HG03097 (cell line): ENCODE results near the gene DHRS1.
"Not testable (repeated sequence)": the region's sequence is repeated elsewhere in the genome, so short reads cannot be mapped to it uniquely, and the experiment has no call there.

Experiments used
- ATAC-seq: cut with Tn5 transposase; IDR thresholded peaks from one replicate; pipeline ENCODE4 v1.9.1; 2021; ENCODE audit not compliant: unreplicated experiment, low FRiP score

The DHRS1 gene

DNA sequence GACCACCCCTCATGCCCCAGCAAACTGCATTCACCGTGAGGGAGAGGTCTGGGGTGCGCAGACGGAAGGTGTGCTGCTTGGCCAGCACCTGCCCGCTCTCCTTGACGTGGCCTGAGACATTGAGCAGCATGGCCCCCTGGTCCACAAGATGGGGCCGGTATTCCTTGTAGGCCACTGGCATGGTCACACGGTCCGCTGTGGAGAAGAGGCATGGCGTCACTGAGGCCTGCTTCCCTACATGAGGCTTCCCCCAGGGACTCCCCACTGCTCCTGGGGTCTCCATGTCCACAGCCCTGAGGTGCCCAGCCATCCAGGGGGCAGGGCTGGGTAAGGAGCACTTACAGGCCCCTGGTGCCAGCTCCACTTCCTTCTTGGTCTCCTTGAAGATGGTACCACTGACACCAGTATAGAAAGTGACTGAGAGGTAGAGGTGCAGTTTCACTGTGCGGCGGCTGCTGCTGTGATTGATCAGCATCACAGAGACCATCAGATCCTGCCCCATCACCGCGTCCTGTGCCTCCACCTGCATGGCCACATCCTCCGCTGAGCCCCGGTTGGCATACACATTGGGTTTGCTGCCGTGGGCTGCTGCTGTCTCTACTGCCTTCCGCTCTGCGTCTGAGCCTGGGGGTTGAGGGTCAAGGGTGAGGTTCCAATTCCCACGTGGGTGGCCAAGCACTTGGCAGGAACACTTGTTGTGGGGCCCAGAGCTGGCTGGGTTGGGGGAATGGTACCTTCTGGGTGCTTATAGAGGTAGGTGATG, 44.8 kb downstream of the DHRS1 start:
- no peak for ATAC-seq

DNA sequence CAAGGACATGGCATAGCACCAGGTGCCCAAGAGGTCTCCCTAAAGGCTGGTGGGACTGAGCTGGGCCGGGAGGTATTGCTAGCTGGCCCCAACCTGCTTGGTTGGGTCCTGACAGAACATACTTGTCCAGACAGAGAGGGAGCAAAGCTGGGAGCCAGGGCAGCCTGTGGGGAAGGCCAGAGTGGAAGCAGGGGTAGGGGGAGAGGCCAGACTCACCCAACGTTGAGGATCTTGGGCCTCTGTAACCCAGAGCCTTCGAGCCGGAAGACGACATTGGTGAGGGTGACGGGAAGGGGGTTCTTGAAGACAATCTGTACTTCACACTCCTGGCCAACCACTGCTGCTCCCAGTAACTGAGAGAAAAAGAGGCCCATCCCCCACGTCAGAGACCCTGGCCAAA, 45.6 kb downstream of the DHRS1 start:
- ATAC-seq = no peak

DNA sequence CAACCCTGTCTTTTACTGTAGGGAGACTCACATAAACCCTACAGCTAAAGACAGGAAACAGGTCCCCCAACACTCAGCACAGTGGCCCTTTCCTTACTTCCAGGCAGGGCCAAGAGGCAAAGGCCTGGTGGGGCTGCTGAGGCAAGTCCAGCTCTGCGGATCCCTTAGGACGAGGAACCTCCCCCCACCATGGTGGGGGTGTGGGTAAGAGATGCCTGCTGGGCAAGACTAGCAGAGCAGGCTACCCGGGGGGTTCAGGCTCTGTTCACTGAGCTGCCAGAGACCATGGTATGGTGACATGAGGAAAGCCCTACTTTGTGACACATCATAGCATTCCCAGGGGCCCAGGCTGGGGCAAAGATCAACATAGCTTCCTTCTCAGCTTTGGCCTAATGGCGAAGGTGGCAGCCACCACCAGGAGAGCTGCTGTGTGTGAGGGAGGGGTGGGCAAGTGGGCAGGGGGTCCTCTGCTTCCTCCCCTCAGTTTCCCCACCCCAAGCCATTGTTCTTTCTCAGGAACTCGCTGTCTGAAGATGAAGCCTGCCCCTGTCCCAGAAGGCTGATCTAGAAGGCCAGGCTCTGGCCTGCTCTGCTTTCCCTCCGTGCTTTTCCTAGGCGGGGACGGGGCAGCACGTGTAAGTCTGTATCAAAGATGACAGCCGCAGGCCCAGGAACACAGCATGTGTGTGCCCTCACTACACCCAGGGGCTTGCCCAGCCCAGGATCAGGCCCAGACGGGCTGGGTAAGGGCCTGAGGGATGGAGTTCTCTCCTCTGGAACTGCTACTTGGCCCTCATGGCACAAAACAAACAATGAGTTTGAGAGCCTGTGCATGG, 47.1 kb downstream of the DHRS1 start:
- no peak for ATAC-seq

DNA sequence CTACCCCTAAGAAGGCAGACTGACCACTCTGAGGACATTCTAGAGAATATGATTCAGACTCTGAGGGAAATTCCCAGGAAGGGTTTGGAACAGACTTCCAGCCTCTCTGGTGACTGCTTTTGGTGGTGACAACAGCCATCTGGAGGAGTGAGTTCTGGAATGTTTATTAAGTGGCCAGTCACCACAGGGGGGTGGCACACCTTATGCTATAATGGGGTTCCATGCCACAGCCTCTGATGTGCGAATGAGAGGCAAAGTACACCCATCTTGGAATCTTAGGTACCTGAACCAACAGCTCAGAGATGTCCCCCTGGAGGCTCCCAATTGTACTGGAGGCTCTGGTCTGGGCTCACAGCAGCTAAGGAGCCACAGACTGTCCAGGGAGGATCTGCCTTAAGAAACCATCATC, 47.7 kb downstream of the DHRS1 start:
- ATAC-seq = no peak

DNA sequence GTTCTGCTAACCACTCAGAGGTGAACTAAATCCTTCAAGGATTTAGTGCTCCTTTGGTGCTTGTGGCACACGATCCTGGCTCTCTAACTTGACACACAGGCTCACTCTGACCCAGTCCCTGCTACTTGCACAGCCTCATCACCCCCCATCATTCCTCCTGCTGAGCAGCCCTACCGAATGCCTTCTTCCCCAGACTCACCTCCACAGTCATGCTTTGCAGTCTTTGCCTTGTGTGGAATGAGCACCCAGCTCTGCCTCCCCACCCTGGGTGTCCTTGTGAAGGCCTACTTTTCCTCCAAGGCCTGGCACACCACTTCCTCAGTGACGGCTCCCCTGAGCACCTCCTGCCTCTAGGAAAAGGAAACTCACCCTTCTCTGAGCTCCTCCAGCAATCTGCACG, 49.2 kb downstream of the DHRS1 start:
- no peak for ATAC-seq

DNA sequence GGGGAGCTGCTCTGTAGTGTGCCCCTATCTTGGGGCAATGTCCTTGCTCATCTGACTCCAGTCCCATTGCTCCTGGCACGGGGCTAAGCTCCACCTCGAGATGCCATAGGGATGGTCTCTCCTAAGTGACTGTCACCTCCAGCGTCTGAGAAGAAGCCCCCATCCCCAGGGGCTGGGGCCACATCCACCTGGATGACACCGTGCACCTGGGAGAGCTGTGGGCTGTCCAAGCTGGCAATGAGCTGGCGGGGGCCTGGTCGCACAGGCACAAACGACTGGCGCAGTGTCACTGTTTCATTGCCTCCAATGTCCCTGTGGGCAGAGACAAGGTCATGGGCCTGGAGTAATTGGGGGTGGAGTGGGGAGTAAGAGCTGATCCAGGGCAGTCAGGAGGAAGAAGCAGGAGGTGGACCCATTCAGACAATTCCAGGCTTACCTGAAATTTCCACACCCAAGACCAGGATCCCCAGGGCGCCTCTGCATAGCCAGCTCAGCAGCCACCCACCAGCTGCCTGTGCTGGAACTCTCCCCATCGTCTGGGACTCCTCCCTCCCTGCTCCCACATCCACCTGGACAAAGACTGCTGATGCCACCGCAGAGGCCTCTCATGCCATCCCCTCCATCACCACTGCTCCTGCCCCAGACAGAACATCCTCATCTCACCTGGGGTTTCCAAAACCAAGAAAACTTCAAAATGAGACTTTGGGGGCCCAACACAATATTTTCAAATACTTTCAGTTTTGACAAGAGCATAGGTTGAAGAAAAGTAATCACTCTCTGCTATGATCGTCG, 50.2 kb downstream of the DHRS1 start:
- no peak for ATAC-seq

DNA sequence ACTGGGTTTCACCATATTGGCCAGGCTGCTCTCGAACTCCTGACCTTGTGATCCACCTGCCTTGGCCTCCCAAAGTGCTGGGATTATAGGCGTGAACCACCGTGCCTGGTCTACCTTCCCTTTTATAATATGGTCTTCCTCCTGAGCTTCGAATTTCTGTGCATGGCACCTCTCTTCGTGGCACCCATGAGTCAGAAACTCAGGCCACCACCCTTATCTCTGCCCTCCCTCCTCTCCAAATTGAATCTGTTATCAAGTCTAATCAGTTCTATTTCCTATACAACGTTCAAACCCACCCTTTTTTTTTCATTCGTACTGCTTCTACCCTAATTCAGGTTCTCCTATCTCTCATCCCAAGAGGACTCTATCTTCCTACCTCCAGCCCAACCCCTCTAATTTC, 52.2 kb downstream of the DHRS1 start:
- ATAC-seq = no peak

DNA sequence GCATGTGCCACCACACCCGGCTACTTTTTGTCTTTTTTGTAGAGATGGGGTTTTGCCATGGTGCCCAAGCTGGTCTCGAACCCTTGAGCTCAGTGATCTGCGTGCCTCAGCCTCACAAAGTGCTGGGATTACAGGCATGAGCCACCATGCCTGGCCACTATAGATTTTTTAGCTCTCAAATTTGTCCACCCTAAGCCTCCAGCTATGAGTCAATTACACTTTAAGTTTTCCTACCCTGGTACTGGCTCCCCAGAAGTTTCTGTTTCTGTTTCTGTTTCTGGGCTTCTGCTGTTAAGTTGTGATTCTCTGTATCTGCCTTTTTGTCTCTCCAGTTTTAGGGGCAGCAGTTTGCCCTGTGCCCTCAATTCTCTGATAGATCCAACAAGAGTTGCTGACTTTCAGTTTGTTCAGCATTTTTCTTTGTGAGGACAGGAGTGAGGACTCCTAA, 52.8 kb downstream of the DHRS1 start:
- ATAC-seq = no peak

DNA sequence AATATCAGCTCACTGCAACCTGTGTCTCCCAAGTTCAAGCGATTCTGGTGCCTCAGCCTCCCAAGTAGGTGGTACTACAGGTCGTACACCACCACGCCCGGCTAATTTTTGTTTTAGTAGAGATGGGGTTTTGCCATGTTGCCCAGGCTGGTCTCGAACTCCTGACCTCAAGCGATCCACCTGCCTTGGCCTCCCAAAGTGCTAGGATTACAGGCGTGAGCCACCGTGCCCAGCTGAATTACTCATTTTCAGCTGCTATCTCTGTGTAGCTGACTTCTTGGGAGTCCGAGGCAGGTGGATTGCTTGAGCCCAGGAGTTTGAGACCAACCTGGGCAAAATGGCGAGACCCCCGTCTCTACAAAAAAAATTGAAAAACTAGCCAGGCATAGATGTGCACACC, 54.2 kb downstream of the DHRS1 start:
- not testable (repeated sequence) for ATAC-seq

DNA sequence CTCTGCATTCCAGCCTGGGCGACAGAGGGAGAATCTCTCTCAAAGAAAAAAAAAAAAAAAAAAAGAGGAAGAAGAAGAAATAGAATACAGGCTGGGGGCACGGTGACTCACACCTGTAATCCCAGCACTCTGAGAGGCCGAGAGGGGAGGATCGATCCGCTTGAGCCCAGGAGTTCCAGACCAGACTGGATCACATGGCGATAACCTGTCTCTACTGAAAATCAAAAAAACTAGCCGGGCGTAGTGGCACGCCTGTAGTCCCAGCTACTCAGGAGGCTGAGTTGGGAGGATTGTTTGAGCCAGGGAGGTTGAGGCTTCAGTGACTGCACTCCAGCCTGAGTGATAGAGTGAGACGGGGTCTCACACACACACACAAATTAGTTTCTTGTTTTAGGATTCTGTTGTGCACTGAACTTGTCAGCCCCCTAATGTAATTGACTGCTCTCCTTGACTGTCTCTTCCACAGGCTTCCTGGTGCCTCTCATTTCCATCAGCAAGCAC, 56.2 kb downstream of the DHRS1 start:
- ATAC-seq = no peak

DNA sequence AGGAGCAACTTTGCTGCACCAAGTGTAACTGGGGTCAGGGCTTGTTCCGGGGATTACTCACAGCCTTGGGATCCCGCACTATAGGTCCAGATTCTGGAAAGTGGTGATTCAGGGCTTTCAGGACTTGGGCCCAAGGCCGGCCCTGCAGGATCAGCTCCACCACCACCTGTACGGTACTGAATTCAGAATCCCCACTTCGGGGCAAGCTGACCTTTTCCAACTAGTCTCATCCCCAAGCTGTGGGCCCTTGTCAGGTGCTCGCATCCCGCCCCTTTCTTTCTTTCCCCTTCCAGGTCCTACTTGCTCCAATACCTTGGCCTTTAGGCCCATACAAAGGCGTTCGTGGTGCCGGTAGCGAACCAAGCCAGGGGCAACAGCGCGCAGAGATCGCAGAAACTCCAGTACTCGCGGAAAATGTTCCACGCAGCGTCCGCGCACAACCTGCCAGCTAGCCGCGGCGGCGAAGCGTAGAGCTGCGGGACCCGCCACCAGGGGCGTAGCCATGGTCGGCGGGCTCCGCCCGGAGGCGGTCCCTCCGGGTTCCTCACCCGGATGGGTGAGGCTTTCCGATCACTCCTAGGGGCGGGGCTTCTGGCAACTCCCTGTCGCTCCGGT, 57.6 kb downstream of the DHRS1 start:
- peak; percentile 81 for ATAC-seq
